Right lobe of liver (tissue), 4 donors: Measurements from ENCODE around the gene DAPK2.

Experiments used
- POLR2A ChIP-seq: fragments of 450-650 bp; IDR thresholded peaks from one replicate; pipeline ENCODE4 v1.6.1; 2017; ENCODE audit warnings: antibody characterized with exemption, mild to moderate bottlenecking
- TF ChIP-seq, protein P1 (sequence below), 4 donors: fragments of 200-600 bp in 3 of 4; fragments of 450-650 bp in 1 of 4; IDR thresholded peaks; one replicate each; pipeline versions ENCODE4 v1.5.1 to v1.8.0; 2016 to 2022; ENCODE audit warnings: antibody characterized with exemption in 4 of 4, mild to moderate bottlenecking in 2 of 4
- donor health status: DM: no; HTN: no; CAD: no.
- donor health status: DM: no; HTN: no; CAD: no.
- donor health status: DM: no; HTN: yes; CAD: no.

DNA sequence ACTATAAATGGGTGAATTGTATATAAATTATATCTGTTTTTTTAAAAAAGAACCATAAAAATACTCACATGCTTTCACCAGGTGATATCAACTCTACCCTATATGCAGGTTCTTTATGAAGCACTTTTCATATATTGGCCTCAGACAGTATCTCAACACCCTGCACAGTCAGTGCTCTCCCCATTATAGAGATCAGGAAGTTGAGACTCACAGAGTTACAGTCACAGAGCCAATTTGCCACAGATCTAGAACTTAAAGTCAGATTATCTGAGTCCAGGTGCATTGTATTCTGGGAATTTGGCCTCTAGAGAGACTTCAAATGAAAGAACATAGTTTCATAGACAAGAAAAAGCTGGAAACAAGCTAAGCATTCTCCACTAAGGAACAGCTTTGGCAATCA, 38.1 kb downstream of the DAPK2 start:
- TF ChIP-seq, protein P1, sequence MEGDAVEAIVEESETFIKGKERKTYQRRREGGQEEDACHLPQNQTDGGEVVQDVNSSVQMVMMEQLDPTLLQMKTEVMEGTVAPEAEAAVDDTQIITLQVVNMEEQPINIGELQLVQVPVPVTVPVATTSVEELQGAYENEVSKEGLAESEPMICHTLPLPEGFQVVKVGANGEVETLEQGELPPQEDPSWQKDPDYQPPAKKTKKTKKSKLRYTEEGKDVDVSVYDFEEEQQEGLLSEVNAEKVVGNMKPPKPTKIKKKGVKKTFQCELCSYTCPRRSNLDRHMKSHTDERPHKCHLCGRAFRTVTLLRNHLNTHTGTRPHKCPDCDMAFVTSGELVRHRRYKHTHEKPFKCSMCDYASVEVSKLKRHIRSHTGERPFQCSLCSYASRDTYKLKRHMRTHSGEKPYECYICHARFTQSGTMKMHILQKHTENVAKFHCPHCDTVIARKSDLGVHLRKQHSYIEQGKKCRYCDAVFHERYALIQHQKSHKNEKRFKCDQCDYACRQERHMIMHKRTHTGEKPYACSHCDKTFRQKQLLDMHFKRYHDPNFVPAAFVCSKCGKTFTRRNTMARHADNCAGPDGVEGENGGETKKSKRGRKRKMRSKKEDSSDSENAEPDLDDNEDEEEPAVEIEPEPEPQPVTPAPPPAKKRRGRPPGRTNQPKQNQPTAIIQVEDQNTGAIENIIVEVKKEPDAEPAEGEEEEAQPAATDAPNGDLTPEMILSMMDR (IDR thresholded peaks at IDR 0.05): no peak
- no peak for TF ChIP-seq POLR2A
